ENCODE results near the gene TAF3.
"Not testable (repeated sequence)": the region's sequence is repeated elsewhere in the genome, so short reads cannot be mapped to it uniquely, and the experiment has no call there.

TAF3 gene

DNA sequence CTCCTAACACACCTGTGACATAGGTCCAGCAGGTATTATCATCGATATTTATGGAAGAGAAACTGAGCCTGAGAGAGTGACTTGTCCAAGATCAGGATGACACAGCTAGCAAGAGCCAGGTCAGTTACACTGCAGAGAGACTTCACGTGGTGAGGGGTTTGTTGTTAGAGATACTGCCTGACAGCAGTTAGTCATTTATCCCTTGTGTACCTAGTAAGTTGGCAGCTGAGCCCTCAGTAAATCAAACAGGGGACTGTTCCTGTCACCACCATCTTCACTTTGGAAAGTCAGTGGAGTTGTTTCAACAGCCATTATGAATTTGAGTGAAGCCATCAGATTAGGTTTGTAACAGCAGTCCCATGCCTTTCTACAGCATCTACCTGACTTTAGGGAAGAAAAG is 148.7 kb downstream of the TAF3 start:
- DNase-seq (ENCODE audit: low read depth in 2 of 2): no peak

DNA sequence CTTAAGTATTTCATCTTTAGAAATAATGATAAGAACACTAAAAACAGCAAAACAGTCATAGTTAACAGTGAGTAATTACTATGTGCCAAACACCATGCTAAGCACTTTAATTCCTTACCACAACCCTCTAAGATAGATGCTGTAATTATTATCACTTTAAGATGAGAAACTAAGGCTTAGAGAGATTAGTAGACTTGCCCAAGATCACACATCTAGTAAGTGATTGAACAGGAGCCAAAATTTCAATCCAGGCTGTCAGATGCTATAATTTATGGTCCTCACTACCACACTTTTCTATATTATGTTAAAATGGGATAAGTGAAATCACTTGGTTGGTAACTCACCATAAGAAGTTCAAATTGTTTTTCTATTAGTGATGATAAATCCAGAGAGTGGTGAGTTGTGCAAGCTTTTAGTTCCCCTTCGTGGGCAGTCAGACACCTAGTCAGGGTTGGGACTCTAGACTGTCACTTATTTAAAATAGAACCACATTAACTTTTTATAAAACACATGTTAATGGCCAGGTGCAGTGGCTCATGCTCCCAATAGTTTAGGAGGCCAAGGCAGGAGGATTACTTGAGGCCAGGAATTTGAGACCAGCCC is 150.3 kb downstream of the TAF3 start:
- no peak for DNase-seq (ENCODE audit: low read depth in 2 of 2)

DNA sequence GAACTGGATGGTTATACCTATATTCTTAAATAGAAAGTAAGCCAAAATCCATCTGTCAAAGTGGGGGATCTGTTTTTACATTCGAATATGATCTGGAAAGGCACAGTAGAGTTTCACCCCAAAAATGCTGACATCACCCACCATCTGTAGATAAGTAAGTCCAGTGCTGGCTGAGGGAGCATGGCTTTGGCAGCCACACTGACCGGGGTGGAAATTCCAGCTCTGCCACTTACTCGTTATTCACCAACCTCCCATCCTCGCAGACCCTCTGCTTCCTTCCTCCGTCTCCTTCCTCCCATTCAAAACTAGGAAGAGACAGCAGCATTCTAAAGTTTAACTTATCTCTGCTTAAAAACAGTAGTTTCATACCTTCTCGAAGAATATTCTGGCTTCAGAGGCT is 151.3 kb downstream of the TAF3 start:
- no peak for DNase-seq (ENCODE audit: low read depth in 2 of 2)

DNA sequence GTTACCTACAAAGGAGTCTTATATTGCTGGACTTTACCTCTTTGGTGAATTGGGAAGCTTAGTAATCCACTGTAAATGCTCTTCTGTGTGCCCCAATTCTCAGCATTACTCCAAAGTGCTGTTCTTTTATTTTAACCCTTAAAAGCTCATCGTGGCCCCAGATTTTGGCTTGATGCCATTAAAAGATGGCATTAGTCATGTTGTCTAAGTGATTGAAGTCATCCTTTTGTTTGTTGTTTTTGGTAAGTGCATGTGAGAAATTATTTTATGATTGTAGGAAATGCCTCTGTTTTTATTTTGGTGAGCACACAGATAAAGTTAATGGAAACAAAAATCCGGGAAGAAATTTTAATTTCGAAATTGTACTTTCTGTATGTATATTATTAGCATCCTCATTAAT is 153.6 kb downstream of the TAF3 start:
- DNase-seq (ENCODE audit: low read depth in 2 of 2): no peak

DNA sequence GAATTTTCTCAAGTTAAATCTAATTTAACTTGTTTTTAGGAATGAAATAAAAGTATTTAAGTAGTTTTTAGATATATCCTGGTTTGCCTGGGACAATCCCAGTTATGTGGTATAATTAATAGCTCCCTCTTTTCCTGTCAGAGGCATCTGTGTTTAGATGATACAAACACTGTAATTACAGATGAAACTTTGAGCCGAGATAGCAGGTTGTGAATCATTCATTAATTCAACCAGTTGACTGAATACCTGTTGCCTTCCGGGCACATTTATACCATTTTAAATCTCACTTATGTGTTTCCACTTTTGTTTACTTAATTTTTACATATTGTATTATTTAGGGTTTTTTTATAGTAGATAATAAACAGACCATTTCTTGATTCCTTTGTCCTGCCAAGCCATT is 154.1 kb downstream of the TAF3 start:
- no peak for DNase-seq (ENCODE audit: low read depth in 2 of 2)

DNA sequence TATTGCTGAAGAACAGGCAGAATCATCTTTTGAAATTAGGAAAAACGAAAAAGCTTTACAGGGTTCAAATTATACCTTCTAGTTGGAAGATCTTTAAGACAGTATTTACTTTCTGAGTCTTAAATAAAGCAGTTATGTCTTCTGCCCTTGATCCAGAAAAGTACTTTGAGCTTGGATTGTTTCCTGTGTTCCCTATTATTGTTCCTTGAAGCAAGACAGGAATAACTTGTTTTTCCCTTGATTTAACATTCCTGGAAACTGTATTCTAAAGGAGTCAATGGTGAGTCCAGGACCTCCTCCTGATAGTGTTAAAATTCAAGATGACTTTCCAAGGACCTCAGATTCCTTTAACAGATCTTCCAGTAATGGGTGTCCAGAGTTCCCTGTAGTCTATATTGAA is 161.9 kb downstream of the TAF3 start:
- DNase-seq (ENCODE audit: low read depth in 2 of 2): no peak

DNA sequence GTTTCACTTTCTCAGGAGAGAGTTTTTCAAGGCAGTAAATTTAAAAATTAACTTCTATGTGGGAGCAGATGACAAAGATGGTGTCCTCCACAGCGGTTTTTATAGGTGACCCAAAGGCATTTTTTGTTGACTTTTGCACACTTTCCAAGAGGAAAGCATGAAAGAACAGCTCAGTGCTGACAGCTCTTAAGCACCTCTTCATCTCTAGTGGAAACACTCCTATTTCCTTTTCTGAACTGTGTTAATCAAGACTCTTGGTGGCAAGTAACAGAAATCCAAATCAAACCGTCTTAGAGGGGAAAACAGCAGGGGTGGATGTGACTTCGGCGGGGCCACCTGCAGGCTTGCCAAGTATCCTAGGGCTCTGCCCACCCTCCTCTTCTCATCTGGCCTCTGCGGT is 164.4 kb downstream of the TAF3 start:
- no peak for DNase-seq (ENCODE audit: low read depth in 2 of 2)

DNA sequence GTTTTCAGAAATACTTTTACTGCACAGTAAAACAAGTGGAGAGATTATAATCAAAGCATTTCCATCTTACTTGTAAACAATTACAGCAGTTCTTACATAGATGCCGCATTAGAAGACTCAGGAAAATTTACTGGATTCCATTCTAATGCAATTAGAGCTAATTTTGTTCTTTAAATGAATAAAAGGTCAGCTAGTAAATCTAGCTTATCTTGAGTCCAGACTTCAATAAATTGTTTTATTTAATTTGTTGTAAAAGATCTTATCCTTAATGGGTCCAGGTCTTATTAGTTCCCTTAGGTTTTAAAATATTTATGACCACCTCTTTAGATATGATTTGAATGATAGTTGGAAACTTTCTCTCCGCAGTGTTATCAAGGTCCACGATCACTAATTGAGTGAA is 166.0 kb downstream of the TAF3 start:
- DNase-seq (ENCODE audit: low read depth in 2 of 2): no peak

DNA sequence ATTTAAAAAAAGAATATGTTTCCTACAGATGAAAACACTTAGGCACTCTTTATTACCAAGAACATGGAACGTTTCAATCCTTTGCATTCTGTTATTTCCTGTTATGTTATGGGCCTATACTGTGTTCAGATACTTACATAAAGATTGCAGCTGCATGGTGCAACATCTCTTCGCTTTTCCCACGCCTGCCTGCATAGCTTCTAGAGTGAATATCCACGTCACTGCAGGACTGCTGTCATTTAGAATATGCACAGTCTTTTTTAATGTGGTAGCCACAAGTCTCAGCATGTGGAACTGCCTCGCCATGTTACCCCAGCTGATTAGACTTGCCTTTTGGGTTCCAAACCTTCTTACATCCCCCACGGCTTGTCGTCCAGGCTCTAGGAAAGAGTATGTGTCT is 166.6 kb downstream of the TAF3 start:
- DNase-seq (ENCODE audit: low read depth in 2 of 2): no peak

DNA sequence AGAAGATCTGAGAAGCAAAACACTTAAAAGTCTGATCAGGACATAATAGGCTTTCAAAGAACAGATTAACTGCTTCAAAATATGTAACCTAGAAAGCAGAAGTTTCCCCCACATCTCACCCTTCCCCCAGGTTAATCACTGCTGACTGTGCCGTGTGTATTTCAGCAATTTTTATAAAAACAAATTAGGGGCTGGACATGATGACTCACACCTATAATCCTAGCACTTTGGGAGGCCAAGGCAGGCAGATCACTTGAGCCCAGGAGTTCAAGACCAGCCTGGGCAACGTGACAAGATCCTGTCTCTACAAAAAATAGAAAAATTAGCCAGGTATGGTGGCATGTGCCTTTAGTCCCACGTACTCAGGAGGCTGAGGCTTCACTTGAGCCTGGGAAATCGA is 168.5 kb downstream of the TAF3 start:
- no peak for DNase-seq (ENCODE audit: low read depth in 2 of 2)

DNA sequence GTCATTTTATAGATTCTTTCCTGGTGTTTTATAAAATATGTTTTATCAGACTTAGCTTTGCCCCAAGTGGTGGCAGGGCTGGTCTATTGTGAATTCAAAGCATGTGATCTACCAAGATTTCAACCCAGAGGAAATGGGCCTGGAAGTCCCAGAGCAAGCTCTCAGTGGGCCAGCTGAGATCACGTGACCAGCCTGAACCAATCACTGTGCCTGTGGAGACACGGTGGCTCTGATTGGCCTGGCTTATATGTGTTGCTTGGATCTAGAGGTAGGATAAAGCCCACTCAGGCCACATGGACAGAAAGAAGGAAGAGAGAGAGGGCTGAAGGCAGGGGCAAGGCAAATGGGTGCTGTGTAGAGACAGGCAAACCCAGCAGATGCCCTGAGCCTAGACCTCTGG is 170.7 kb downstream of the TAF3 start:
- no peak for DNase-seq (ENCODE audit: low read depth in 2 of 2)

DNA sequence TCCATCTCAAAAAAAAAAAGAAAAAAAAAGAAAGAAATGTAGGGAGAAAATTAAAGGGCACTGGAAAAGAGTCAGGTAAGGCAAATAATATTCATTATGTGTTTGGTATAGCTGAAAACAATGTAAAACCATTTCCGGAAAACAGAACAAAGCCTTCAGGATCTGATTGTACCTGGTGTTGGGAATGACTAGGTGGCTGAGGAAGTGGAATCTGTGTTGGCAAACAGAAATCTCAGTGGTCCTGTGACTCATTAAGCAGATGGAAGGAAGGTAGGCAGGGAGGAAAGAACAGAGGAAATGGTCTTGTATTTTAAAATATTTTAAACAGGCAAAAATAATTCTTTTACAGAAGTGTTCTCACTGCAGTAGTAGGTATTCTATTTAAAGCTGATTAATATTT is 180.5 kb downstream of the TAF3 start:
- no peak for DNase-seq (ENCODE audit: low read depth in 2 of 2)

DNA sequence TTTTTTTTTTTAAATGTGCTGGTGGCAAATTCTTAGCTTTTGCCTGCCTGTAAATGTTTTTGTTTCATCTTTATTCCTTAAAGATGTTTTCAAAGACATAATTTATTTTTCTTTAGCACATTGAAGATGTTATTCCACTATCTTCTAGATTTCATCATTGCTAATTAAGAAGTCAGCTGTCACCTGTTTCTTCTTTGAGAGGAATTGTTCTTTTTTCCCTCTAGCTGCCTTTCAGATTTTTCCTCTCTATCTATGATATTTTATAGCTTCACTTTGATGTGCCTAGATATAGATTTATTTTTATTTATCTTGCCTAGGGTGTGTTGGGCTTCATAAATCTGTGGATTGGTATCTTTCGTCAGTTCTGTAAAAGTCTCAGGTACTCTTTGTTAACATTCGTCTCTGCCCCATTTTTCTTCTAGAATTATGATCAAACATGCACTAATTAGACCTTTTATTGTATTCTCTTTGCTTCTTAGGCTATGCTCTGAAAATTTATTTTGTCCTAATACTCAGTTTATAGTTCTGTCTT is 186.2 kb downstream of the TAF3 start:
- no peak for DNase-seq (ENCODE audit: low read depth in 2 of 2)

DNA sequence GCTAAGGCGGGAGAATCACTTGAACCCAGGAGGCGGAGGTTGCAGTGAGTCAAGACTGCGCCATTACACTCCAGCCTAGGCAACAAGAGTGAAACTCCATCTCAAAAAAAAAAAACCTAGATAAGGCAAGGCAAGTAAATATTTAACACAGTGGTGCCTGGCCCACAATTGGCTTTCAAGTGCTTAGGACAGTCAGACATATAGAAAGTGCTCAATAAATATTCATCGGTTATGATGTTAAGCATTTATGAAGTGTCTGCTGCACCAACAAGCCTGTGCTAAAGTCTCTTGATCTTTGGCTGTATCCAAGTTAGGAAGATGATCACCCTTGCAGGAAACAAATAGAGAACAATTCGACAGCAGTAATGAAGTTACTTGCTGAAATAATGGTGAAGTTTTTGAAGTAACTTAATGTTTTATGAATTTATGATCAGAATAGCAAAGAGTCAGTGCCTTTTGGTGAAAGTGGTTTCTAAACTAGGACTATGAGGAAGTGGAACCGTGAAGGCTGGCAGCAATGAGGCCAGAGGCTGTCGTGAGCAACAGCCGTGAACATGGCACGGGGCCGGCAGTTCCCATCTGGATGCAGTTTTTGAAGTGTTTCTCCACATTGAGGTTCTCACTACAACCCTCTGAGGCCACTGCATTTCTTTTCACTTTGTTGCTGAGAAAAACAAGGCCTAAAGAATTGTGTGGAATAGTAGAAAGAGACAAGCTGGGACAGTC is 188.1 kb downstream of the TAF3 start:
- DNase-seq (ENCODE audit: low read depth in 2 of 2): no peak

DNA sequence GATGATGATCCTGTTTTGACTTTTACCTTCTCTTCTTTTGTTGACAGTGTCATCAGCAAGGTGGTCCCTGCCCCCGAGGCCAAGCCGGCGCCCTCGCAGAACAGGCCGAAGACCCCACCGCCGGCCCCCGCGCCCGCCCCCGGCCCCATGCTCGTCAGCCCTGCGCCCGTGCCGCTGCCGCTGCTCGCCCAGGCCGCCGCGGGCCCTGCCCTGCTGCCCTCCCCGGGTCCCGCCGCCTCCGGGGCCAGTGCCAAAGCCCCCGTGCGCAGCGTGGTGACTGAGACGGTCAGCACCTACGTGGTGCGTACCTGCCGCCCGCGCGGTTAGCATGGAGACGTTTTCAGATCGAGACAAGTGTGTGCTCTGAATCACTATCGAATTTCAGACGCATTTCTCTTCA is 190.7 kb downstream of the TAF3 start:
- DNase-seq (ENCODE audit: low read depth in 2 of 2): no peak

DNA sequence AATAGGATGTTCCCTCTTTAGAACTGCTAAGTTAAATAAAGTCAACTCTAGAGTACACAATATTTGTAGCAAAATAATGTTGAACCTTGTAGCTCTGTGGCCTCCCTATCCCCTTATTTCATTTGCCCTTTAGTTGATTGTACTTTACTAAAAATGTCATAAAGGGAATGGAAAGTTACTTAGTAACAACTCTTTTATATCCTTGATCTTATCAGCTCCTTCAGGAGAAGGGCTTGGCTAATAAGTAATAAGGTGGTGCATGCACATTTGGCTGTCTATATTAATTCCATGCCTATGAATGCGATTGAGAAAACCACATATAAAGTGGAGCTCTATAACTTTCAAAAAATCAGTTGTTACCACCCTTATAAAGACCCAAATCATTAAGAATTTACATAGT is 194.7 kb downstream of the TAF3 start:
- DNase-seq (ENCODE audit: low read depth in 2 of 2): no peak

DNA sequence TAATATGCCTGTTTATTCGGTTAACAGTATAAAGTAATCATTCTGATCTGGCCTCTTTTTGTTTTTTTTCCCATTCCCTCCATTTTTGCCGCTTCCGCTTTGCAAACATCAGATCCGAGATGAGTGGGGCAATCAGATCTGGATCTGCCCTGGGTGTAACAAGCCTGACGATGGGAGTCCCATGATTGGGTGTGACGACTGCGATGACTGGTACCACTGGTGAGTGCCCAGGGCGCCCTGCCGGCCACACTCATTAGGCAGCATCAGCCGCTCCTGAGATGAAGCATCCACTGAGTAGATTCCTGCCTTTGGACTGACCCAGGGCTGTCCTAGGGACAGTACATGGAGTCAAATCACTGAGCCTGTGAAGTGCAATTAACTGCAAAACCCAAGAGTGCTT is 195.3 kb downstream of the TAF3 start:
- DNase-seq (ENCODE audit: low read depth in 2 of 2): no peak

DNA sequence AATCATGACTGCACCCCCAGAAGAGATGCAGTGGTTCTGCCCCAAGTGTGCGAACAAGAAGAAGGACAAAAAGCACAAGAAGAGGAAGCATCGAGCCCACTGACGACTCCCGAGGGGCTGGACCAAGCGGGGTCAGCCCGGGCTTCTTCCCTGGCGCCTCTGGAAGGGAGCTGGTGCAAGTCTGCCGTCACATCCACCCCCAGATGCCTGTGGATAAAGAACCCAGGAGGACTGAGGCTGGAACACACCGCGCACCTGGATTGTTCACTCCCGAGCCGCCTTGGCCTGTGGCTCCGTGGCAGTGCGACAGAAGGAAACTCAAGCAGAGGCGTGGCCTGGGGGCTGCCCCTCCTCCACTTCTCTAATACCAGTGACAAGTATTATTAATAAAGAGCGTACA is 196.3 kb downstream of the TAF3 start:
- no peak for DNase-seq (ENCODE audit: low read depth in 2 of 2)

DNA sequence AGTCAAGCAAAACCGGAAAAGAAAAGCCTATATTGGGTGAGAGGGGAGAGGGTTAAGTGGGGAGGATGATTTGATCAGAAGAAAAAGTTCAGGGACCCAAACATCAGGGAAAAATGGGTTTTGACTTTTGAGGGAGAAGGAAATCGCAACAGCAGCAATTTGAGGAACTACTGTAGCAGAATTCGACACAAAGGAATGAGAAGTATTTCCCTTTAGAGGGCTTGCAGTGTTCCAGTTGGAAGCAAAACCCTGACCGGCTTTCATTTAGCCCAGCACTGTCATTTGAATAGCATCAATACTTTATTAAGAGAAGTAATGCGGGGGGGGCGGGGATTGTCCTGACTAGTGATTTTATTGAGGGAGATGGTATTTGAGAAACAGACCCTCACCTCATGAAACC is 199.0 kb downstream of the TAF3 start:
- no peak for DNase-seq (ENCODE audit: low read depth in 2 of 2)

DNA sequence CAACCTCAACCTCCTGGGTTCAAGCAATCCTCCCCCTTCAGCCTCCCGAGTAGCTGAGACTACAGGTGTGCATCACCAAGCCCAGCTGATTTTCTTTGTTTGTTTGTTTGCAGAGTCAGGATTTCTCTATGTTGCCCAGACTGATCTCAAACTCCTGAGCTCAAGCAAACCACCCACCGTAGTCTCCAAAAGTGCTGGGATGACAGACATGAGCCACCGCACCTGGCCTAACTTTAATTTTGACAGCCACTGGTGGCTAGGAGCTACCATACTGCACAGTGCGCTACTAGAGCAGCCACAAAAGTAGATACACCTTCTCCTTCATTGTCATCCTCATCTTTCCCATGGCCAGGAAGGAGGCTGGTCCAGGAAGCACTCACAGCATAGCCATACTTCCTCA is 205.0 kb downstream of the TAF3 start:
- DNase-seq (ENCODE audit: low read depth in 2 of 2): no peak

DNA sequence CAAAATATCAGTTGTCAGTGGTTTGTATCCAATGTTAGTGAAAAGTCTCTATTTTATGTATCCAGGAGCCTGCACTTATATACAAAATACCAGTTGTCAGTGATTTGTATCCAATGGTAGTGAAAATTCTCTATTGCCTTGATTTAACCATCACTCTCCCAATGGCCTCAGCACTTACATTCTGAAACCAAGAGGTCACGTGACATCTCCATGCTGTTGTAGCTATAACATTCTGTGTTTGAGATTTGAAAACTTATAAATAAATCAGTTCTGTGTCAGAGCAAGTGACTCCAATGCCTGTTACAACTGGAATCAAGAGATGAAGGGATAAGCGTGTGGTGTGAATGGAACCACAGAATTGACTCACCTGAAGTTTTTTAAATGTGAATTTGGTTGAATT is 205.5 kb downstream of the TAF3 start:
- DNase-seq (ENCODE audit: low read depth in 2 of 2): no peak

DNA sequence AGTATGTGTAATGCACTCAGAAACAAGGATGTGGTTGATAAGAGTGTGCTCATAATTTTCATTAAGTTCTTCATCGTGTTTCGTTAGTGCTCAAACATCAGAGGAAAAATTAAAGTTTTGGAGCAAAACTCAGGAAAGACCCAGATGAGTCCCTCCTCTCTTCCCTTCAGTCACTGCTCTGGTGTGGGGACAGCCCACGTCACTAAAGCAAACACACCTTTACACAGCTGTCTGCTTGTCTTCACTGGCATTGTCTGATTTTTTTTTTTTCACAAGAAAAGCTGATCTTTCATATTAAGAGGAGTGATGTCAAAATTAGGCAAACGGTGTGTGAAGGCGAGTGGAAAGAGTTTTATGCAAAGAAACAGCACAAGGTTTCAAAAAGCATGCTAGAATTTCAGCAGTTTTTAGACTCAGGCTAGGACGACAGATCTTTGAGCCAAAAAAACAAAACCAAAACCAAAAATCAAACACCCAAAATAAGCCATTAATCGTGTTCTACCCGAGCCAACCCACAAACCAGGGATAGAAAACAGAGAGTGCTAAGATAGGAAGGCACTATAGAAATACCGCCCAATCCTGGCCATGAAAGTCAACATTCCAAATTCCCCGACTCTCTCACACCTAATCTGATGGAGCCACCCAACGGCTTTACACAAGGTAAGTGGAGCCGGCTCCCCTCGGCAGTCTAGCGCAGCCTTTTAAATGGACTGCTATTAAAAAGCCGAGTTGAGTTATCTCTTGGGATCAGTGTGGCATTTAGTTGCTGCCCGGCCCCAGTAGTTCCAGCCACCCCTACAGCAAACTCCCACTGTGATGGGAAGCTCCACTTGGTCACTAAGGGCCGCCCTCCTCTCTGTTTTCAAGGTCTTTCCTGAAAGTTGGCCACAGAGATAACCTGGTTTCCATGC is 208.3 kb downstream of the TAF3 start:
- DNase-seq (ENCODE audit: low read depth in 2 of 2): no peak

DNA sequence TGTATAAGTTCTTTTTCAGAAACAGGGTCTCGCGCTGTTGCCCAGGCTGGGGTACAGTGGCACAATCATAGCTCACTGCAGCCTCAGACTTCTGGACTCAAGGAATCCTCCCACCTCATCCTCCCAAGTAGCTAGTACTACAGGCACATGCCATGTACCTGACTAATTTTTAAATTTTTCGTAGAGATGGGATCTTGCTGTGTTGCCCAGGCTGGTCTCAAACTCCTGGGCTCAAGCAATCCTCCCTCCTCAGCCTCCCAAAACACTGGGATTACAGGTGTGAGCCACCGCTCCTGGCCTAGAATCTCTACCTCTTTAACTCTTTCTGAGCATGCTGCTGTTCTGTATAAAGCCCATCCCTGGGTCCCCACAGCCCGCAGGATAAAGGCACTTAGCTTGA is 212.9 kb downstream of the TAF3 start:
- not testable (repeated sequence) for DNase-seq (ENCODE audit: low read depth in 2 of 2)

Data from stimulated activated CD8-positive, alpha-beta memory T cell treated with anti-CD3 and anti-CD28 coated beads, Interleukin-7, amount 100 ng/mL, for 1 hour (primary cell).